Measurements from ENCODE around the gene FAM162B. TPM values are rescaled to one million over a fixed set of nuclear protein-coding genes. Genes with fewer than 3 reads are reported as not detected.
"Not testable (repeated sequence)": the region's sequence is repeated elsewhere in the genome, so short reads cannot be mapped to it uniquely, and the experiment has no call there.

FAM162B gene
- polyA plus RNA-seq, 1 donor = 8.0 TPM

- DNase-seq = no peak
Measured at GRCh38 chr6:116714761-116715160, 50.8 kb downstream of the FAM162B start.

- DNase-seq = no peak
Measured at GRCh38 chr6:116714296-116714695, 51.2 kb downstream of the FAM162B start.

GRCh38 chr6:116705917-116706316, 59.6 kb downstream of the FAM162B start:
- DNase-seq = no peak

DNA sequence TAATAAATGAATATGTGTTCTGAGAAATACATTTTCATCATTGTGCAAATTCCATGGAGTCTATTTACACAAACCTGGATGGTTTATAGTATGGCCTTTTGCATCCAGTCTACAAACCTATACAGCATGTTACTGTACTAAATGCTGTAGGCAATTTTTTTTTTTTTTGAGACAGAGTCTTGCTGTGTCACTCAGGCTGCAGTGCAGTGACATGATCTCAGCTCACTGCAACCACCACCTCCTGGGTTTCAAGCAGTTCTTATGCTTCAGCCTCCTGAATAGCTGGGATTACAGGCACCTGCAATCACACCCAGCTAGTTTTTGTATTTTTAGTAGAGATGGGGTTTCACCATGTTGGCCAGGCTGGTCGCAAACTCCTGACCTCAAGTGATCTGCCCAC, 61.6 kb downstream of the FAM162B start:
- not testable (repeated sequence) for DNase-seq

Other genes with a start within 250 kb of the FAM162B start
- not detected for gene TRAPPC3L, start 220.0 kb downstream of the FAM162B start, polyA plus RNA-seq (ENCODE audit: insufficient read length)
- gene CALHM4, start 212.0 kb downstream of the FAM162B start, polyA plus RNA-seq (ENCODE audit: insufficient read length) = not detected
- 46.2 TPM for gene RWDD1, start 194.2 kb downstream of the FAM162B start, polyA plus RNA-seq (ENCODE audit: insufficient read length)
- gene RSPH4A, start 149.2 kb downstream of the FAM162B start, polyA plus RNA-seq (ENCODE audit: insufficient read length) = 0.50 TPM
- gene ZUP1, start 97.0 kb downstream of the FAM162B start, polyA plus RNA-seq (ENCODE audit: insufficient read length) = 7.2 TPM
- gene KPNA5, start 84.5 kb downstream of the FAM162B start, polyA plus RNA-seq (ENCODE audit: insufficient read length) = 12.2 TPM
- not detected for gene GPRC6A, start 63.4 kb upstream of the FAM162B start, polyA plus RNA-seq (ENCODE audit: insufficient read length)
- not detected for gene RFX6, start 111.5 kb upstream of the FAM162B start, polyA plus RNA-seq (ENCODE audit: insufficient read length)

Measured in hindlimb muscle (tissue), 1 donor.